Activated B cell treated with CpG ODN at 0.5 μM for 24 hours (primary cell): ENCODE results near the gene C19orf25. TPM values are rescaled to one million over a fixed set of nuclear protein-coding genes. Genes with fewer than 3 reads are reported as not detected.

Experiments
- ATAC-seq: fragments of 200-7000 bp; cut with Tn5 transposase; one replicate; pipeline ENCODE4 v1.10.0; 2021; ENCODE audit warnings: low read depth, mild to moderate bottlenecking, moderate library complexity
- CTCF ChIA-PET: fragments of 350-600 bp; sonication (Branson Sonifier 250); formaldehyde crosslinking; loops from one replicate; lab custom pipeline; 2021; ENCODE audit warnings: antibody characterized with exemption; lab: Charles Lee
- POLR2A ChIA-PET: fragments of 350-600 bp; sonication (Branson Sonifier 250); formaldehyde crosslinking; loops from one replicate; lab custom pipeline; 2021; ENCODE audit warnings: antibody characterized with exemption; lab: Charles Lee
- DNase-seq: peaks from one replicate; pipeline ENCODE4 v3.0.0; 2022
- H3K27ac Mint-ChIP-seq: one replicate; pipeline ENCODE4 v1.8.0; 2020; ENCODE audit warnings: mixed read lengths
- H3K27me3 Mint-ChIP-seq: one replicate; pipeline ENCODE4 v1.8.0; 2021; ENCODE audit warnings: mixed read lengths
- H3K36me3 Mint-ChIP-seq: one replicate; pipeline ENCODE4 v1.8.0; 2021; ENCODE audit warnings: low read depth, mixed read lengths
- H3K4me1 Mint-ChIP-seq: one replicate; pipeline ENCODE4 v1.8.0; 2021; ENCODE audit warnings: mixed read lengths
- H3K4me3 Mint-ChIP-seq: one replicate; pipeline ENCODE4 v1.8.0; 2020; ENCODE audit warnings: mild to moderate bottlenecking, mixed read lengths
- H3K9me3 Mint-ChIP-seq: one replicate; pipeline ENCODE4 v1.8.0; 2020; ENCODE audit warnings: mixed read lengths
- CTCF ChIP-seq: fragments of 200-600 bp; IDR thresholded peaks from one replicate; pipeline ENCODE4 v1.8.0; 2022; ENCODE audit warnings: antibody characterized with exemption, mild to moderate bottlenecking
- intact Hi-C: fragments of 100-400 bp; cut with micrococcal nuclease; formaldehyde crosslinking; loops from one replicate; pipeline ENCODE4 v1.15.1; 2024
- total RNA-seq: library from RNA; stranded (reverse); gene quantifications from 2 replicates; pipeline ENCODE4 v1.2.3, GENCODE V29; 2022

Gene C19orf25
- total RNA-seq, 1 donor from 2014 or later, result 55.7 TPM

DNA sequence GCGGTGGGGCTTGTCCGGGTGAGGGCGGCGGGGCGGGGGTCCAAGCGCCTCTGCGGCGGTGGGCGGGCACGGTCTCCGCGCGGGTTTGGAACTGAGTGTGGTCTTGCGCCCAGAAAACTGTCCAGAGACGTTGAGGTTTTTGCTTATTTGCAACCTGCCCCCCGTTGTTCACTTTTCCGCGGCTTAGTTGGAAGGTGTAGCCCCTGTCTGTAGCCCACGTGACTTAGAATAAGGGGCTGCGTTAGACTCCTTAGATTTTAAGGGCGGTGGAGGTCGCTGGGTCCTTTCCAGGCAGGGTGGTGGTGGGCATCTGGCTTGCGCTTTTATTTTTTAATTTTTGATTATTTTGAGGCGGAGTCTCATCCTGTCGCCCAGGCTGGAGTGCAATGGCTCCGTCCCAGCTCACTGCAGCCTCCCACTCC, 40.1 kb downstream of the C19orf25 start:
- DNase-seq (no peak), ATAC-seq (no peak)
- intact Hi-C loops, result loop anchor here (1.0 to 2.0 kb wide), 6 partner anchors 31 to 642 kb away; partner anchors contain the start of genes ADAMTSL5, FAM174C, NDUFS7 and PCSK4
- ChIA-PET CTCF (no interaction called here), POLR2A (interaction anchor here (0.6 kb wide), 1 partner anchor 226 kb away, joined by 4 read pairs; no protein-coding TSS in a partner anchor)
- Mint-ChIP-seq H3K4me3 (peak overlapping the region; percentile 99), H3K27me3 (no peaks in the 10 kb centered on the region), H3K4me1 (peaks cover 26% of the 10 kb centered on the region), H3K27ac (peak overlapping the region; percentile 99), H3K9me3 (no peaks in the 10 kb centered on the region), H3K36me3 (peaks cover 45% of the 10 kb centered on the region)
- no peak for TF ChIP-seq CTCF

GRCh38 chr19:1438035-1438932, 40.7 kb downstream of the C19orf25 start, which contains the start of gene RPS15:
TSS of gene RPS15 (plus strand) at chr19:1438396. CDS start at chr19:1438426, 30 bp downstream.
- H3K9me3 Mint-ChIP-seq, result no peaks in the 10 kb centered on the region
- DNase-seq (peak; percentile 94), ATAC-seq (peak; percentile 92)
- intact Hi-C loops, result loop anchor here (1.0 to 2.0 kb wide), 6 partner anchors 30 to 641 kb away; partner anchors contain the start of genes ADAMTSL5, FAM174C, NDUFS7 and PCSK4
- H3K4me1 Mint-ChIP-seq, result peaks cover 26% of the 10 kb centered on the region
- CTCF ChIA-PET, result no interaction called here
- peak within 1 kb of the TSS; percentile 99 for H3K4me3 Mint-ChIP-seq
- TF ChIP-seq CTCF, result no peak
- no peaks in the 10 kb centered on the region for H3K27me3 Mint-ChIP-seq
- POLR2A ChIA-PET, result interaction anchor here (0.5 to 2.3 kb wide), 4 partner anchors 169 to 581 kb away, joined by 3 to 15 read pairs (median 4); partner anchors contain the start of genes CIRBP and CNN2
- peaks cover 45% of the 10 kb centered on the region for H3K36me3 Mint-ChIP-seq
- peak within 1 kb of the TSS; percentile 99 for H3K27ac Mint-ChIP-seq

DNA sequence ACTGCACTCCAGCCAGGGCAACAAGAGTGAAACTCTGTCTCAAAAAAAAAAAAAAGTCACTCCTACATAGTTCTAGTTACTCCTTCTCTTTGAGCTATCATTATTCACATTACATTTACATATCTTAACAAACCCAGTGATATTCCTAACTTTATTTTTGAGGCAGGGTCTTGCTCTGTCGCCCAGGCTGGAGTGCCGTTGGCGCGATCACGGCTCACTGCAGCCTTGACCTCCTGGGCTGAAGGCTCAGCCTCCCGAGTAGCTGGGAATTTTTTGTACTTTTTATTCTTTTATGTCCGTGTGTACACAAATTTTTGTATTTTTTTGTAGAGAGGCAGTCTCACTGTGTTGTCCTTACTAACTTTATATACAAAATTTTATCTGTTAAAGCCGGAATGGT, 41.4 kb downstream of the C19orf25 start:
- intact Hi-C loops, result loop anchor here (1.0 to 2.0 kb wide), 6 partner anchors 29 to 640 kb away; partner anchors contain the start of genes ADAMTSL5, FAM174C, NDUFS7 and PCSK4
- Mint-ChIP-seq H3K4me3 (peak overlapping the region; percentile 99), H3K4me1 (peaks cover 26% of the 10 kb centered on the region), H3K27ac (no peak overlapping the region), H3K27me3 (no peaks in the 10 kb centered on the region), H3K9me3 (no peaks in the 10 kb centered on the region), H3K36me3 (peaks cover 48% of the 10 kb centered on the region)
- POLR2A ChIA-PET, result interaction anchor here (0.5 to 2.3 kb wide), 4 partner anchors 168 to 411 kb away, joined by 3 to 15 read pairs (median 4); partner anchors contain the start of genes CIRBP and CNN2
- ATAC-seq (no peak), DNase-seq (no peak)
- CTCF ChIA-PET, result no interaction called here
- no peak for TF ChIP-seq CTCF

DNA sequence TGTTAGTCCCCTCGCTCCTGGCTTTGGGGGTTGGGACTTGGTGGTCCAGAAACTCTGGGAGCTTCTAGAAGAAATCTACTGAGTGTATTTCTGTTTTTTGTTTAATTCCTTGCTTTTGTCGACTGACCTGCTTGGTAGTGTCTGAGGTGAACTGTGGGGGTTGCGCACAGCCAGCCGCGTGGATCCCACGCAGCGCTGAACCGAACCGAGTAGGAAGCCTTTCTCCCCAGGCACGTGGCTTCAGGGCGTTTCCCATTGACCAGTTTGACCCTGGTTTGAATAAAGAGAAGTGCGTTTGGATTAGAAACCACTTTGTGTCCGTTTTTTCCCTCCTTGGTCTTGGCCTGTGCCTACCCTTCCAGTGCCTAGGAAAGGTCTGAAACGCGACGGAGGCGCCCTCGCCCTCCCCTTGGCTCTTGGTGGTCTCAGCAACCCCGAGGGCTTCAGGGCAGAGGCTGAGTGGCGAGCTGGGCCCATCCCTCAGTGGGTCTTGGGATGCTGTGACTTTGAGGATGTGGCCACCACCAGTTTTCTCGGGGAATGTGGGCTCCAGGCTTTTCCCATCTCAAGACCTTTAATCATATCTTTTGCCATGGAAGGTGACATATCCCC, 43.5 kb downstream of the C19orf25 start:
- no peaks in the 10 kb centered on the region for H3K27me3 Mint-ChIP-seq
- no peak for DNase-seq
- intact Hi-C loops, result no loop called here
- no peak overlapping the region for H3K4me3 Mint-ChIP-seq
- H3K9me3 Mint-ChIP-seq, result no peaks in the 10 kb centered on the region
- no peak overlapping the region for H3K27ac Mint-ChIP-seq
- peaks cover 45% of the 10 kb centered on the region for H3K36me3 Mint-ChIP-seq
- TF ChIP-seq CTCF, result no peak
- ChIA-PET POLR2A (interaction anchor here (2.2 kb wide), 1 partner anchor 26 kb away, joined by 17 read pairs; no protein-coding TSS in a partner anchor), CTCF (no interaction called here)
- no peak for ATAC-seq
- H3K4me1 Mint-ChIP-seq, result peaks cover 19% of the 10 kb centered on the region
